Activated gamma-delta T cell treated with anti-CD3 and anti-CD28 coated beads, Interleukin-2, amount 50 U/mL, for 16 hours (primary cell): ENCODE measurements around the gene ERICH2.

Experiments
- DNase-seq: peaks from one replicate; pipeline ENCODE4 v3.0.0-alpha.2; 2020; ENCODE audit warnings: low read depth

Gene ERICH2

GRCh38 chr2:170842785-170843184, 72.6 kb downstream of the ERICH2 start:
- no peak for DNase-seq

- no peak for DNase-seq
Observed at GRCh38 chr2:170843656-170844055, 73.5 kb downstream of the ERICH2 start.

GRCh38 chr2:170845343-170845742, 75.2 kb downstream of the ERICH2 start:
- no peak for DNase-seq

- DNase-seq = no peak
Observed at GRCh38 chr2:170846314-170846713, 76.1 kb downstream of the ERICH2 start.

GRCh38 chr2:170847716-170848115, 77.5 kb downstream of the ERICH2 start:
- no peak for DNase-seq
